ENCODE measurements around the gene BBS7.

BBS7 gene

DNA sequence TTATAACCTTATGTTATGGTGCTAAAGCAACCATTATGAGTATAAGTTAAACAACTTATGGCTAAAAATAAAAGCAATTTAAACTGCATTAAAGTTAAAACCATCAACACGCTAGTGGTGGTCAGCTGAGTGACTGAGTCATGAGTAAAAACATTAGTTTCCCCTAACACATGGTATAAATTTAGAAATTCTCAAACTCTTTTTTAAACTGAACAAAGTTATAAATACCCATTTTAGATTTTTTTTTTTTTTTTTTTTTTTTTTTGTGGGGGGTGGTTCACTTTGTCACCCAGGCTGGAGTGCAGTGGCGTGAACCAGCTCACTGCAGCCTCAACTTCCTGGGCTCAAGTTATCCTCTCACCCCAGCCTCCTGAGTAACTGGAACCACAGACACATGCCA, 5.4 kb upstream of the BBS7 start:
- H3K4me3 ChIP-seq (ENCODE audit: low read depth, low read length), result no peak overlapping the region
- DNase-seq (ENCODE audit: low read depth), result no peak
- no peak for TF ChIP-seq CTCF (IDR thresholded peaks at IDR 0.05; ENCODE audit: low read depth, low read length, missing control alignments)
- in situ Hi-C loops (cut with HindIII; ENCODE audit: low sequenced_read_pairs), result no loop called here

DNA sequence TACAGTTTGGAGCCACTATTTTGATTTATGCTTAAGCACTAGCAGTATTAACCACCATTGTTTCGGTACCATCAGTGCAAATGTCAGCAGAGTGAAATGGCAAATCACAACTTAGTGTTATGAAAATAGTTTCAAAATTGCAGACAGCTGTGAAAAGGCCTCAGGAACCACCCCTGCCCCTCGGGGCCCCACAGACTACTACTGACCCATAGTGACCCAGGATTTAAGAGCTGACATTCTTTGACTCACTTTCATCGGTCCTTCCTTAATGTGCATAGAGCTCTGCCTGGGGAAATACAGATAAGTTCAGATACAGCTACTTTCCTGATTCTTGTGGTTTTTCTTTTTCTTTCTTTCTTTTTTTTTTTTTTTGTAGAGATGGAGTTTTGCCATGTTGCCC, 3.3 kb upstream of the BBS7 start:
- DNase-seq (ENCODE audit: low read depth), result no peak
- in situ Hi-C loops (cut with HindIII; ENCODE audit: low sequenced_read_pairs), result no loop called here
- TF ChIP-seq CTCF (IDR thresholded peaks at IDR 0.05; ENCODE audit: low read depth, low read length, missing control alignments), result no peak
- H3K4me3 ChIP-seq (ENCODE audit: low read depth, low read length), result no peak overlapping the region

DNA sequence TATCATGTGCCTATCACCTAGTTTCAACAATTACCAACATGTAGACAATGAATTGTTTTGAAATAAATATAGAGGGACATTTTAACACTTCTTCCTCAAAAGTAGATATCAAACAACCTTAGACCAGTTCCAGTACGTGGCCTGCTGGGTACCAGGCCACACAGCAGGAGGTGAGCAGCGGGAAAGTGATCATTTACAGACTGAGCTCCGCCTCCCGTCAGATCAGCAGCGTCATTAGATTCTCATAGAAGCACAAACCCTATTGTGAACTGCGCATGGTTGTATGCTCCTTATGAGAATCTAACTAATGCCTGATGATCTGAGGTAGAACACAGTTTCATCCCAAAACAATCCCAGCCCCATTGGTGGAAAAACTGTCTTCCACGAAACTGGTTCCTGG, 6.5 kb downstream of the BBS7 start:
- in situ Hi-C loops (cut with HindIII; ENCODE audit: low sequenced_read_pairs), result no loop called here
- H3K4me3 ChIP-seq (ENCODE audit: low read depth, low read length), result no peak overlapping the region
- no peak for TF ChIP-seq CTCF (IDR thresholded peaks at IDR 0.05; ENCODE audit: low read depth, low read length, missing control alignments)
- DNase-seq (ENCODE audit: low read depth), result no peak

DNA sequence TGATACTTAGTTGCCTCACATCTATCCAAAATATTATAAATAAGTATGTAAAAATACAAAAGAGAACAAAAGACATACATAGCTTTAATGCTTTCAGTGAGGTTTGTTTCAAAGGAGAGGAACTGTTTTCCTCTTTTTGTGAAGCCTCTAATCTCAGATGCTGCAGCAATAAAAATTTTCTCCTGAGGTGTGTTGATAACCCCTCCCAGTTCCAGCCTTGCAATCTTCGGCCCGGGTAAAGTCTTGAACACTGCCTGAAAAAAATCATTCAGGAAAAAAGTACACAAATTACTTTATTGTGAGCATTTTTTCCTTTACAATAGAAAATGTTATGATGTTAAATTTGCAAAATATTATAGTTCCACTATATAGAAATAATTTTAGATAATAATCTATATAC, 8.8 kb downstream of the BBS7 start:
- H3K4me3 ChIP-seq (ENCODE audit: low read depth, low read length), result no peak overlapping the region
- in situ Hi-C loops (cut with HindIII; ENCODE audit: low sequenced_read_pairs), result no loop called here
- no peak for DNase-seq (ENCODE audit: low read depth)
- TF ChIP-seq CTCF (IDR thresholded peaks at IDR 0.05; ENCODE audit: low read depth, low read length, missing control alignments), result no peak

GRCh38 chr4:121860121-121860520, 10.2 kb downstream of the BBS7 start:
- in situ Hi-C loops (cut with HindIII; ENCODE audit: low sequenced_read_pairs), result no loop called here
- no peak for TF ChIP-seq CTCF (IDR thresholded peaks at IDR 0.05; ENCODE audit: low read depth, low read length, missing control alignments)
- no peak overlapping the region for H3K4me3 ChIP-seq (ENCODE audit: low read depth, low read length)
- DNase-seq (ENCODE audit: low read depth), result no peak

GRCh38 chr4:121851354-121851753, 18.9 kb downstream of the BBS7 start:
- H3K4me3 ChIP-seq (ENCODE audit: low read depth, low read length), result no peak overlapping the region
- no peak for TF ChIP-seq CTCF (IDR thresholded peaks at IDR 0.05; ENCODE audit: low read depth, low read length, missing control alignments)
- in situ Hi-C loops (cut with HindIII; ENCODE audit: low sequenced_read_pairs), result no loop called here

DNA sequence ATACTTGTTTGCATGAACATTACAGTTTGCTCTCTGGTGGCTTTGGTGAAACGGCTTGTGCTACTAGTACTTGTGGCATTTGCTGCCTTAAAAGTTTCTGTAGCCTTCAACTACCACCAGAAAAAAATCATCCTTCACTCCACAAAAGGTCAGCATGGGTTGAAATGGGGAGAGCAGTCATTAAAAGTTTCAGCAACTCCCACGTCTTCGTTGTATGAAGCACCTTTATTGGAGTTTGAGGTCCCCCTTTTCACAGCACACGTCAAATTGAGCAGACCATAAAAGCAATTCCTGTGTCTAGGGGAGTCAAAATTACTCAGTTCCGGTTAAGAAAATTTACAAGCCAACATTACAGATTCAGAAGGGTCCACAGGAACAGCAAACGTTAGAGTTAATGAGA, 23.6 kb downstream of the BBS7 start:
- in situ Hi-C loops (cut with HindIII; ENCODE audit: low sequenced_read_pairs), result no loop called here
- no peak for DNase-seq (ENCODE audit: low read depth)
- TF ChIP-seq CTCF (IDR thresholded peaks at IDR 0.05; ENCODE audit: low read depth, low read length, missing control alignments), result no peak
- no peak overlapping the region for H3K4me3 ChIP-seq (ENCODE audit: low read depth, low read length)

More at GRCh38 chr4:121851354-121851753, 18.9 kb downstream of the BBS7 start:
- DNase-seq (ENCODE audit: low read depth), result no peak

All from astrocyte of the cerebellum (primary cell).